ENCODE results near the gene KIAA0513. TPM values are rescaled to one million over a fixed set of nuclear protein-coding genes. Genes with fewer than 3 reads are reported as not detected.
A peak's percentile ranks its signal among the peaks of the same experiment; 100 is the strongest.

The KIAA0513 gene
- total RNA-seq, 2 experiments from 2014 or later: 9.0 to 10.9 TPM

DNA sequence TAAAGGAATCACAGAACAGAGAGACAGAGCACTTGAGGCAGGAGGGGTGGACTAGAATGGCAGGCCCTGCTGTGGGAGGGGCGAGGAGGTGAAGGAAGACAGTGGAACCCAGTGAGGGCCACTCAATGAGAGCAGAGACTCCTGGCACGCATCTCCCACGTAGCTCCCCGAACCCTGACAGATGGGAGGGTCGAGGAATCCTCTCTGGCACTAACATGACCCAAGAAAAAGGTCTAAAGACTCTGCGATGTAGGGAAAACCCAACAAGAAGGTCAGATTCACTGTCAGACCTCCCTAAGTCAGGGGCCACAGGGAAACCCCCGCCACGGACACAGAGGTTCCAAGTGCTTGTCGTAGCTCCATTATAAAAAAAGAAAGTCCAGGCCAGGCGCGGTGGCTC, 31.2 kb upstream of the KIAA0513 start:
- ChIA-PET CTCF (no interaction called here), POLR2A (no interaction called here)
- H3K4me1 ChIP-seq (ENCODE audit: insufficient read depth, low read length): peaks cover 9% of the 10 kb centered on the region
- H3K27ac Mint-ChIP-seq: peak overlapping the region; percentile 3
- H3K27me3 Mint-ChIP-seq: no peaks in the 10 kb centered on the region
- peaks cover 60% of the 10 kb centered on the region for H3K36me3 Mint-ChIP-seq (ENCODE audit: low read depth)
- intact Hi-C loops (cut with DNase I, micrococcal nuclease): no loop called here
- no peak overlapping the region for H3K4me3 Mint-ChIP-seq
- H3K27ac ChIP-seq (ENCODE audit: low read depth in 1 of 2, low read length in 2 of 2): no peak overlapping the region
- TF ChIP-seq, protein P1, sequence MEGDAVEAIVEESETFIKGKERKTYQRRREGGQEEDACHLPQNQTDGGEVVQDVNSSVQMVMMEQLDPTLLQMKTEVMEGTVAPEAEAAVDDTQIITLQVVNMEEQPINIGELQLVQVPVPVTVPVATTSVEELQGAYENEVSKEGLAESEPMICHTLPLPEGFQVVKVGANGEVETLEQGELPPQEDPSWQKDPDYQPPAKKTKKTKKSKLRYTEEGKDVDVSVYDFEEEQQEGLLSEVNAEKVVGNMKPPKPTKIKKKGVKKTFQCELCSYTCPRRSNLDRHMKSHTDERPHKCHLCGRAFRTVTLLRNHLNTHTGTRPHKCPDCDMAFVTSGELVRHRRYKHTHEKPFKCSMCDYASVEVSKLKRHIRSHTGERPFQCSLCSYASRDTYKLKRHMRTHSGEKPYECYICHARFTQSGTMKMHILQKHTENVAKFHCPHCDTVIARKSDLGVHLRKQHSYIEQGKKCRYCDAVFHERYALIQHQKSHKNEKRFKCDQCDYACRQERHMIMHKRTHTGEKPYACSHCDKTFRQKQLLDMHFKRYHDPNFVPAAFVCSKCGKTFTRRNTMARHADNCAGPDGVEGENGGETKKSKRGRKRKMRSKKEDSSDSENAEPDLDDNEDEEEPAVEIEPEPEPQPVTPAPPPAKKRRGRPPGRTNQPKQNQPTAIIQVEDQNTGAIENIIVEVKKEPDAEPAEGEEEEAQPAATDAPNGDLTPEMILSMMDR (IDR thresholded peaks at IDR 0.05): no peak
- H3K9me3 Mint-ChIP-seq: no peaks in the 10 kb centered on the region
- ATAC-seq (ENCODE audit: poor library complexity): no peak
- peaks cover 52% of the 10 kb centered on the region for H3K36me3 ChIP-seq (ENCODE audit: insufficient read depth, low read length)
- no peaks in the 10 kb centered on the region for H3K27me3 ChIP-seq (ENCODE audit: control insufficient read depth in 1 of 2, insufficient read depth in 2 of 2, low read length in 2 of 2)
- no peak for DNase-seq
- peaks cover 34% of the 10 kb centered on the region for H3K4me1 Mint-ChIP-seq (ENCODE audit: low read depth)
- no peaks in the 10 kb centered on the region for H3K9me3 ChIP-seq (ENCODE audit: control insufficient read depth in 1 of 2, insufficient read depth in 1 of 2, low read length in 2 of 2)
- H3K4me3 ChIP-seq (ENCODE audit: low read length): no peak overlapping the region

DNA sequence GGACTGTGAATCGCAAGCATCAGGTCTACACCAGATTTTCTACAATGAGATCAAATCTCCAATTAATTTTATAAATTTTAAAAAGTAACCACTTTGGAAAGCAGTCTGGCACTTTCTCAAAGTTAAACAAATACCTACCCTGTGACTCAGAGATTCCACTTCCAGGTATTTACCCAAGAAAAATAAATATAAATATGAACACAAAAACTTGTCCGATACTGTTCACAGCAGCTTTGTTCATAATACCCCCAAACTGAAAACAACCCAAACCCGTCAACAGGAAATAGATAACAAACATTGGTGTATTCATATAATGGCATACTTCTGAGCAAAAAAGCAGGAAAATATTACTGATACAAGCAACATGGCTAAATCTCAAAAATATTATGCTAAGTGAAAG, 28.4 kb upstream of the KIAA0513 start:
- no peaks in the 10 kb centered on the region for H3K27me3 ChIP-seq (ENCODE audit: control insufficient read depth in 1 of 2, insufficient read depth in 2 of 2, low read length in 2 of 2)
- Mint-ChIP-seq H3K9me3 (no peaks in the 10 kb centered on the region), H3K27me3 (no peaks in the 10 kb centered on the region), H3K27ac (no peak overlapping the region), H3K4me3 (no peak overlapping the region), H3K36me3 (ENCODE audit: low read depth) (peaks cover 51% of the 10 kb centered on the region), H3K4me1 (ENCODE audit: low read depth) (peaks cover 62% of the 10 kb centered on the region)
- H3K9me3 ChIP-seq (ENCODE audit: control insufficient read depth in 1 of 2, insufficient read depth in 1 of 2, low read length in 2 of 2): no peaks in the 10 kb centered on the region
- DNase-seq: no peak
- TF ChIP-seq, protein P1 (IDR thresholded peaks at IDR 0.05): no peak
- intact Hi-C loops (cut with DNase I, micrococcal nuclease): no loop called here
- POLR2A ChIA-PET: no interaction called here
- CTCF ChIA-PET: interaction anchor here (0.7 kb wide), 1 partner anchor 261 kb away, joined by 3 read pairs; no protein-coding TSS in a partner anchor
- H3K36me3 ChIP-seq (ENCODE audit: insufficient read depth, low read length): peaks cover 33% of the 10 kb centered on the region
- ATAC-seq (ENCODE audit: poor library complexity): no peak
- no peak overlapping the region for H3K27ac ChIP-seq (ENCODE audit: low read depth in 1 of 2, low read length in 2 of 2)
- peaks cover 30% of the 10 kb centered on the region for H3K4me1 ChIP-seq (ENCODE audit: insufficient read depth, low read length)
- H3K4me3 ChIP-seq (ENCODE audit: low read length): no peak overlapping the region

DNA sequence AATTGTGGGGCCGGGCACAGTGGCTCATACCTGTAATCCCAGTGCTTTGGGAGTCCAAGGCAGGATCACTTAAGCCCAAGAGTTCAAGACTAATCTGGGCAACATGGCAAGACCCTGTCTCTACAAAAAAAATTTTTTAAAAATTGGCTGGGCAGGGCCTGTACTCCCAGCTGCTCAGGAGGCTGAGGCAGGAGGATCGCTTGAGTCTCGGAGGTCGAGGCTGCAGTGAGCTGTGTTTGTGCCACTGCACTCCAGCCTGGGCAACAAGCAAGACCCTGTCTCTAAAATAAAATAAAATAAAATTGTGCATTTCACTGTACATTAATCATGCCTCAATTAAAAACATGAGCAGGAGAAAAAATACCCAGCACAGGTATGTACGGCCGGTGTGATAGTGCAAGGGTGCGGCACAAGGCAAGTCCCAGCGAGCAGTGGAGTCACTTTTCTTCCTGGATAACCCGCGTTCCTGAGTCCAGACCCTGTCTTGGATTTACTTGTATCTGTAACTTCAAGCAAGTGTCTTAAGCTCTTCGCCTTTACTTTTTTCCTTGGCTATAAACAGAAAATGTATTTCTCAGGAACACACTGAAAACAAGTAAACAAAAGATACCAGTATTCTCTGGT, 27.6 kb upstream of the KIAA0513 start:
- H3K9me3 ChIP-seq (ENCODE audit: control insufficient read depth in 1 of 2, insufficient read depth in 1 of 2, low read length in 2 of 2): no peaks in the 10 kb centered on the region
- ChIA-PET CTCF (interaction anchor here (0.7 kb wide), 1 partner anchor 87 kb away, joined by 3 read pairs; no protein-coding TSS in a partner anchor), POLR2A (no interaction called here)
- H3K27ac ChIP-seq (ENCODE audit: low read depth in 1 of 2, low read length in 2 of 2): no peak overlapping the region
- Mint-ChIP-seq H3K27ac (no peak overlapping the region), H3K36me3 (ENCODE audit: low read depth) (peaks cover 49% of the 10 kb centered on the region), H3K4me3 (no peak overlapping the region), H3K9me3 (no peaks in the 10 kb centered on the region), H3K27me3 (no peaks in the 10 kb centered on the region), H3K4me1 (ENCODE audit: low read depth) (peaks cover 65% of the 10 kb centered on the region)
- H3K4me3 ChIP-seq (ENCODE audit: low read length): no peak overlapping the region
- TF ChIP-seq, protein P1 (IDR thresholded peaks at IDR 0.05): no peak
- ATAC-seq (ENCODE audit: poor library complexity) (no peak), DNase-seq (no peak)
- peaks cover 29% of the 10 kb centered on the region for H3K36me3 ChIP-seq (ENCODE audit: insufficient read depth, low read length)
- H3K4me1 ChIP-seq (ENCODE audit: insufficient read depth, low read length): peaks cover 38% of the 10 kb centered on the region
- intact Hi-C loops (cut with DNase I, micrococcal nuclease): no loop called here
- no peaks in the 10 kb centered on the region for H3K27me3 ChIP-seq (ENCODE audit: control insufficient read depth in 1 of 2, insufficient read depth in 2 of 2, low read length in 2 of 2)

Measured in CD4-positive, alpha-beta T cell (primary cell).